Adrenal gland (tissue), 5 donors: Measurements from ENCODE around the gene HIVEP3.

Source experiments
- CTCF ChIP-seq, 6 experiments: fragments of 450-650 bp in 4 of 6; fragments of 200-600 bp in 2 of 6; sonication (generic) in 1 of 6; IDR thresholded peaks; 1 replicate in 5 of 6; 2 replicates in 1 of 6; pipeline versions ENCODE4 v1.5.1 to v1.8.0; 2016 to 2021; ENCODE audit warnings: antibody characterized with exemption in 6 of 6, mild to moderate bottlenecking in 2 of 6, moderate library complexity in 1 of 6
- POLR2A ChIP-seq, 2 donors: fragments of 450-650 bp; IDR thresholded peaks; one replicate each; pipeline ENCODE4 v1.6.1; 2017; ENCODE audit warnings: antibody characterized with exemption in 2 of 2, mild to moderate bottlenecking in 2 of 2, moderate library complexity in 1 of 2
- donor health status: DM: no; HTN: no; CAD: no.

GRCh38 chr1:41671116-41671755 is 247.5 kb downstream of the HIVEP3 start:
- TF ChIP-seq POLR2A (IDR thresholded peaks at IDR 0.05) (no peak), CTCF (IDR thresholded peaks at IDR 0.05) (no peak)
